ENCODE data around the gene COQ5. TPM values are rescaled to one million over a fixed set of nuclear protein-coding genes. Genes with fewer than 3 reads are reported as not detected.
A peak's percentile ranks its signal among the peaks of the same experiment; 100 is the strongest.
"Not testable (repeated sequence)": the region's sequence is repeated elsewhere in the genome, so short reads cannot be mapped to it uniquely, and the experiment has no call there.

Gene COQ5
- total RNA-seq, 1 donor from 2014 or later = 31.6 TPM

DNA sequence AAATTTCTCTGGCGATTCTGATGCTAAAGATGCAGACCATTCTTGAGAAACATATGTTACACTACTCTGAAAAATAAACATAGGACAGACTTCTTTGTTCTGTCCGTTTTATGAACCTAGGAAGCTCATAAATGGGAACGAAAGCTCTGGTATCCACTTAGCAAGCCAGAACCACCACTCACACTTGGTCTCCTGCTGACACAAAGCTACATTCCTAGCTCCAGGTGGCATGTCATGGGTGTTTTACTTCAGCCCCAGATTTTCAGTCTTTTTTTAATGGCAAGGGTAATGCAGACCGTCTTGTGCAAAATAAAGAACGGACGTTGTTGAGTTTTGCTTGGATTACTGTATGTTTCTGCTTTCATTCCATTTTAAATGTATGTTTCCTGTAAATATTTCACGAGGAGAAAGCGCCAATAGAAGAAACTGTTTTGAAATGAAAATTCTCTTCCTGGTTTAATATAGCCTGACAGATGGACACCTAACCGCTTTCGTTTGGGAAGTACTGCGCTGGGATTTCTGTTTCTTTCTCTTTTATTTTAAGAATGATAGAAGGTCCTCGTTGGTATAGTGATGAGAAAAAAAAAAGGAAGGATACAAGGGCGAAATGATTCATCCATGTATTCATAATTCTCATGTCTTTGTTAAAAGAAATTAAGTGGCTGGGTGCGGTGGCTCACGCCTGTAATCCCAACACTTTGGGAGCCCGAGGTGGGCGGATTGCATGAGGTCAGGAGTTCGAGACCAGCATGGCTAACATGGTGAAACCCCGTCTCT is 871 bp upstream of the COQ5 start:
- DNase-seq (ENCODE audit: low spot score) = no peak

GRCh38 chr12:120522568-120522967 is 6.4 kb downstream of the COQ5 start:
- no peak for DNase-seq (ENCODE audit: low spot score)

DNA sequence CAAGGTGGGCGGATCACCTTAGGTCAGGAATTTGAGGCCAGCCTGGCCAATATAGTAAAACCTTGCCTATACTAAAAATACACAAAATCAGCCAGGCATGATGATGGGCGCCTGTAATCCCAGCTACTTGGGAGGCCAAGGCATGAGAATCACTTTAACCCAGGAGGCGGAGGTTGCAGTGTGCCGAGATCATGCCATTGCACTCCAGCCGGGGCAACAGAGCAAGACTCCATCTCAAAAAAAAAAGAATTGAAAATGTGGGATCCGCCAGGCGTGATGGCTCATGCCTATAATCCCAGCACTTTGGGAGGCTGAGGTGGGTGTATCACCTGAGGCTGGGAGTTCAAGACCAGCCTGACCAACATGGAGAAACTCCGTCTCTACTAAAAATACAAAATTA is 9.6 kb downstream of the COQ5 start:
- DNase-seq (ENCODE audit: low spot score) = not testable (repeated sequence)

DNA sequence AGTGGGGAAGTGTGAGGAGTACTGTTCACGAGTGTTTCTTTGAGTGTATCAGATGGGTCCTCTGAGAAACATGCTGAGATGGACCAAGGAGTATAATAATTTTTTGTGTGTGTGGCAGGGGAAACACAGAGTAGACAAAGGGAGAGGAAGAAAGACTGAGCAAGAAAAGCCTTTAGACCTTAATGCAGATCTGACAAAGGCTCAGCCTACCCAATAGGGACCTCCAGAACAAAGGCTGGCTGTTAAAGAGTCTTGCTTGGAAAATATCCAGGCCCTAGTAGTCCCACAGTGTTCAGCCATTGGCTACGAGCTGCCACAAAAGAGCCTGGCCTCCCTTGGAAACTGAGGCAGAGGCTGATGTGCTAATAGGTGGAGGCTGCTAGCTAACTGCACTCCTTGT is 13.5 kb downstream of the COQ5 start:
- DNase-seq (ENCODE audit: low spot score) = no peak

DNA sequence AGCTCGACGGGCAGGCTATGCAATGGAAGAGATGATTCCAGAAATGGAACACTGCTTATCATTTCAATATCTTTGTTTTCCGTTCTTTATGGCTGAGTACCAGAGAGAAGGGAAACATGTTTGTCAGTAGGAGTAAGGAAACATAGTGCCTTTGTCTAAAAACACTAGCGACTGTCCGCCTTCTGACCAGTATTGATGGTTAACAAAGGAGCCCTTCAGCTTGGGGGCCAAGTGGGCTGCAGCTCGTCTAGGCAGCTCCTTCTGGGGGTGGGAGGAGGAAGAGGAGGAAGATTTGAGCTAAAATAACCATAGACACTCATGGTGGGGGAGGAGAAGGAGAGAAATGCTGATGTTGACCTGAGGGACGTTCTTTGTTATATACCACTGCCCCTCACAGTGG is 15.0 kb downstream of the COQ5 start:
- no peak for DNase-seq (ENCODE audit: low spot score)

GRCh38 chr12:120508537-120508936 is 20.4 kb downstream of the COQ5 start:
- DNase-seq (ENCODE audit: low spot score) = no peak

DNA sequence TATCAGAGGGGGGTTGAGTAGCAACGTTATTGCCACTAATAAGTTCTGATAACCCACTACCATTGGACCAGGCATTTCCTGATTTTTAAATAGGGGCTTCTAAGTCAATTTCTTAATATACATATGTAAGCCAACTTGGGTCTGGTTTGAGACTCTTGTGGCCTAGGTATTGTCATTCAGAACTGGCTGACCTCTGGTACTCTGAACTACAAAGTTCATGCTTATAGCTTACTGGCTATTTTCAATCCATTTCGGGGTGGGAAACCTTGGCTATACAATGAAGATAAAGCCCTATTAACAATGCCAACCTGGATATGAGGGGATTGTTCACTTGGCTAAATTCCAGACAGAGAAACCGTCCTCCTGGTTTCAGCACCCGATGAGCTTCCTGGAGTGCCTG is 24.4 kb downstream of the COQ5 start:
- DNase-seq (ENCODE audit: low spot score) = no peak

DNA sequence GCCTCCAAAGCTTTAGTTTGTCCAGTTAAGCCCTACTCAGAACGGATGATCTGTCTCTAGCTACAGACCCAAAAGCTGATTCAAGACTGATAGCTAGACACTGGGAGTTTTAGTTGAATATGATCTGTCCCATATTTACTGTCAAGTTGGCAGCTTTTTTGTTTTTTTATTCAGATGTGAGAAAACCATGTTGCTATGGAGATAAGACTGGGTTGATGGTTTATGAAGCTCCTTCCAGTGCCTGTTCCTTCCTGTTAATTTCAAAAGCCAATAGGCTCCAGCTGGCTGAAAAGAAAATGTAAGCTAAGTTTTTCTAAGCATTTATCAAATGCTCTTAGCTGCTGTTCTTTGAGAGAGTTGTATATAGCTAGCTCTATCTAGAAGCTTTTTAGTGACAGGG is 28.4 kb downstream of the COQ5 start:
- no peak for DNase-seq (ENCODE audit: low spot score)

GRCh38 chr12:120498870-120499515 is 30.0 kb downstream of the COQ5 start:
- no peak for DNase-seq (ENCODE audit: low spot score)

- DNase-seq (ENCODE audit: low spot score) = no peak
These were observed 31.3 kb downstream of the COQ5 start for GRCh38 chr12:120497524-120498150.

GRCh38 chr12:120496413-120497340 is 32.3 kb downstream of the COQ5 start:
- peak; percentile 62 for DNase-seq (ENCODE audit: low spot score)

- peak; percentile 97 for DNase-seq (ENCODE audit: low spot score)
These were observed 33.1 kb downstream of the COQ5 start, which contains the start of gene DYNLL1 for GRCh38 chr12:120495731-120496412. Gene DYNLL1 (plus strand): TSS chr12:120496113. CDS start chr12:120496422, 309 bp downstream.

DNA sequence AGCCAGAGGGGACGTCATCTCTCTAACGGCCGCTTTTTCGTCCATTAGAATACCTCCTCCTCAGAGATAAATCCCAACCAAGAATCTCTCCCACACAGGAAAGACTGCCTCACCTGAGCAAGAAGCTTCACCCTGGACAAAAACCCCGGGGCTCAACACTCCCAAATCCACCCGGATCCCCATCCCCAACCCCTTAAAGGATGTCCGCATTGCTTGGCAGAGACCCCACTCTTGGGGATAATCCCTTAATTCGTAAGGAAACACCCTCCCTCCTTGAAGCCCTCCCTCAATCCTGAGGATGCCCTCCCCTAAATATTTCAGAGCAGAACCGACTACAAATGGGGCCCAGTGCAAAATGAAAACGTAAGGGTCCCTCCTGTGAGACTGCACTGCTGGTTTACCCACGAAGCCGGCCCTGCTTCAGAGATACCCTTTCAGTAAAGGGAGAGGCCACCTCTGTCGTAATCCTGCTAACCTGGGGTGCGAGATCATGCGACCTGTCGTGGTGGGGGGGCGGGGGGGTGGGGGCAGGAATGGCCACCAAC is 33.7 kb downstream of the COQ5 start:
- DNase-seq (ENCODE audit: low spot score) = no peak

- peak; percentile 13 for DNase-seq (ENCODE audit: low spot score)
These were observed 38.0 kb downstream of the COQ5 start for GRCh38 chr12:120490833-120491512.

GRCh38 chr12:120490325-120490724 is 38.6 kb downstream of the COQ5 start:
- DNase-seq (ENCODE audit: low spot score) = no peak

DNA sequence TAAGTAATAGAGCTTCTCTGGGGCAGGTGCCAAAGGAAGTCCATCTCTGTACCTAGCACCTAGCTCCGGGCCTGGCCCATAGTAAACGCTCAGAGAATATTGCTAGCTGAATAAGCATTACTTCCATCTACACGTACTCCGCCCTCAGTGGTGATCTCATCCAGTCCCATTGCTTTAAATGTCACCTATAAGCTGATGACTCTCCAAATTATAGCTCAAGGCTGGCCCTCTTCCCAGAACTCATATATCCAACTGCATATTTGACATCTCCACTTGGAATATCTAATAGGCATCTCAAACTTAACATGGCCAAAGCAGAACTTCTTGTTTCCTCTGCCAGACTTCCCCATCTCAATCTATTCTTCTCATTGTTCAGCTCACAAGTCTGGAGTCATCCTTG is 39.9 kb downstream of the COQ5 start:
- no peak for DNase-seq (ENCODE audit: low spot score)

DNA sequence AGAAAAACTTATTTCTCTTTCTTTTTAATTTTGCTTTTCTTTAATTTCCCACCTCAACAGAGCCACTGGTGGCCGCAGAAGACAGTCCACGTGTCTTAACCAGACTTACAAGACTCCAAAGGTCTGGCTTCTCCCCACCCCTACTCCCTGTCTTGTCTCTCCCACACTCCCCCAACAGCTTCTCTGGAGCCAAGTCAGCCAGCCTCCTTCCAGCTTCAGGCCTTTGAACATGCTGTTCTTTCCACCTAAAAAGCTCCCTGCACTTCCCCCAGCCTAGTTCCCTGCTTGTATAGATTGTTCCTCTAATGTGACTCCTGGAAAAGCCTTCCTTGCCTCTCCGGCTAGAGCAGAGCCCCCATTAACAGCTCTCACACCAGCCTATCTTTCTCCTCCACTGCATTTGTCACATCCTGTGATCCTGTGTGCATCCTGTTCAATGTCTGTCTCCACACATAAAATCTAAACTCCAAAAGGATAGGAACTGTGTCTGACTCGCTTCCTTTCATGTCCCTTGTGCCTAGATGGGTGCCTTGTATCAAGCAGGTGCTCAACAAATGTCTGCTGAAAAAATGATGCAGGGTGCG is 40.8 kb downstream of the COQ5 start:
- DNase-seq (ENCODE audit: low spot score) = no peak

- DNase-seq (ENCODE audit: low spot score) = not testable (repeated sequence)
These were observed 41.4 kb downstream of the COQ5 start for GRCh38 chr12:120487552-120487951.

- DNase-seq (ENCODE audit: low spot score) = no peak
These were observed 42.7 kb downstream of the COQ5 start for GRCh38 chr12:120485961-120486881.

Measured in mucosa of gallbladder (tissue), 1 donor.